GM12878 (cell line): ENCODE measurements around the gene JAG1. TPM values are rescaled to one million over a fixed set of nuclear protein-coding genes. Genes with fewer than 3 reads are reported as not detected.

Source experiments
- ATAC-seq: fragments of 200-7000 bp; cut with Tn5 transposase; 3 replicates; pipeline ENCODE4 v1.9.1; 2020; ENCODE audit warnings: mild to moderate bottlenecking, moderate library complexity
- BruUV-seq: library from RNA; stranded (reverse); fragments of 400-500 nt; replicated peaks from 2 replicates; lab custom pipeline; 2021; lab: Mats Ljungman, UMichigan
- CTCF ChIA-PET: fragments of 300-600 bp; sonication (Branson Sonifier 250); formaldehyde crosslinking; extraction: SDS; loops from one replicate; lab custom pipeline; 2021; ENCODE audit warnings: inconsistent platforms; lab: Yijun Ruan, JAX
- POLR2A ChIA-PET: fragments of 350-600 bp; formaldehyde crosslinking; extraction: SDS; loops from one replicate; lab custom pipeline; 2021; ENCODE audit warnings: inconsistent platforms; lab: Charles Lee
- RAD21 ChIA-PET: fragments of 300-600 bp; sonication (Branson Sonifier 250); formaldehyde crosslinking; loops from one replicate; lab custom pipeline; 2023; ENCODE audit warnings: antibody characterized with exemption; ENCODE audit not compliant: unreplicated experiment; lab: Charles Lee
- SMC1A ChIA-PET: fragments of 300-600 bp; sonication (Branson Sonifier 250); formaldehyde crosslinking; loops from one replicate; lab custom pipeline; 2023; ENCODE audit not compliant: unreplicated experiment, uncharacterized antibody; lab: Charles Lee
- DNase-seq: peaks from one replicate; pipeline ENCODE4 v3.0.0-alpha.2; 2011; ENCODE audit warnings: low read depth, low spot score
- FAIRE-seq: peaks from 3 replicates; lab custom pipeline; 2011; peaks lifted over from hg19 to GRCh38; lab: Jason Lieb, UNC
- H2AFZ ChIP-seq: 2 replicates; pipeline ENCODE4 v1.6.0; 2011; ENCODE audit warnings: low read depth, low read length, control low read depth; ENCODE audit not compliant: control insufficient read depth
- H3K27ac ChIP-seq: 2 replicates; pipeline ENCODE4 v1.5.1; 2011; ENCODE audit warnings: control low read depth; ENCODE audit not compliant: control insufficient read depth, insufficient read depth
- H3K27me3 ChIP-seq, 2 experiments: replicated peaks in 1 of 2; 2 replicates each; pipeline versions ENCODE4 v1.6.0 to v1.6.1; 2011; ENCODE audit warnings: low read length in 1 of 2; ENCODE audit not compliant: control insufficient read depth in 2 of 2, insufficient read depth in 2 of 2
- H3K36me3 ChIP-seq, 2 experiments: 2 replicates each; pipeline ENCODE4 v1.5.1; 2011; ENCODE audit warnings: low read length in 1 of 2; ENCODE audit not compliant: control insufficient read depth in 2 of 2, insufficient read depth in 2 of 2
- H3K4me1 ChIP-seq: 2 replicates; pipeline ENCODE4 v1.6.1; 2011; ENCODE audit warnings: mild to moderate bottlenecking, low read length, moderate library complexity, mixed read lengths; ENCODE audit not compliant: control insufficient read depth, insufficient read depth
- H3K4me2 ChIP-seq: 2 replicates; pipeline ENCODE4 v1.6.0; 2011; ENCODE audit warnings: control low read depth; ENCODE audit not compliant: control insufficient read depth, insufficient read depth
- H3K4me3 ChIP-seq: fragments of 200-600 bp; sonication (generic); 2 replicates; pipeline ENCODE4 v1.5.1; 2016
- H3K79me2 ChIP-seq: 2 replicates; pipeline ENCODE4 v1.6.0; 2011; ENCODE audit warnings: low read length; ENCODE audit not compliant: control insufficient read depth, insufficient read depth
- H3K9ac ChIP-seq: 2 replicates; pipeline ENCODE4 v1.8.0; 2011; ENCODE audit warnings: low read length, control low read depth, mixed read lengths; ENCODE audit not compliant: control insufficient read depth, insufficient read depth
- H3K9me3 ChIP-seq: replicated peaks from 3 replicates; pipeline ENCODE4 v1.5.1; 2011; ENCODE audit warnings: mild to moderate bottlenecking, low read length; ENCODE audit not compliant: control insufficient read depth, insufficient read depth
- H4K20me1 ChIP-seq: 2 replicates; pipeline ENCODE4 v1.6.0; 2011; ENCODE audit not compliant: control insufficient read depth, insufficient read depth
- CTCF ChIP-seq, 3 experiments: IDR thresholded peaks in 2 of 3; conservative IDR thresholded peaks in 1 of 3; 2 replicates each; pipeline ENCODE4 v1.5.1; 2011; ENCODE audit warnings: low read depth in 3 of 3, low read length in 3 of 3, mild to moderate bottlenecking in 3 of 3, control low read depth in 2 of 3, moderate library complexity in 2 of 3, inconsistent platforms in 1 of 3, mixed read lengths in 1 of 3; ENCODE audit not compliant: control insufficient read depth in 2 of 3, insufficient read depth in 1 of 3; ENCODE audit errors: extremely low read depth in 1 of 3
- KDM1A ChIP-seq: fragments of 200-600 bp; sonication (generic); IDR thresholded peaks from 2 replicates; pipeline ENCODE4 v1.6.1; 2016; ENCODE audit warnings: borderline replicate concordance
- MYC ChIP-seq: IDR thresholded peaks from 2 replicates; pipeline ENCODE4 v1.6.1; 2011; ENCODE audit warnings: mild to moderate bottlenecking, low read length, moderate library complexity, inconsistent platforms; ENCODE audit not compliant: insufficient read depth, insufficient replicate concordance, insufficient read length, severe bottlenecking
- PAX5 ChIP-seq: IDR thresholded peaks from 2 replicates; pipeline ENCODE4 v1.6.1; 2011; ENCODE audit warnings: low read depth, low read length, borderline replicate concordance
- PML ChIP-seq: IDR thresholded peaks from 2 replicates; pipeline ENCODE4 v1.6.1; 2012; ENCODE audit warnings: low read length, inconsistent platforms
- SMAD5 ChIP-seq: IDR thresholded peaks from 2 replicates; pipeline ENCODE4 v1.6.1; 2016; ENCODE audit warnings: antibody characterized with exemption, low read depth
- ZNF384 ChIP-seq: IDR thresholded peaks from 2 replicates; pipeline ENCODE4 v1.6.1; 2012; ENCODE audit warnings: low read depth, mild to moderate bottlenecking, low read length, improper control_type of control experiment, borderline replicate concordance
- WGBS: methylation state at CpG from one replicate; pipeline ENCODE4 v1.1.6; 2016; ENCODE audit warnings: low lambda C conversion rate; ENCODE audit not compliant: insufficient replicate concordance, insufficient coverage; ENCODE audit errors: missing lambda C conversion rate; 5-methylcytosine and 5-hydroxymethylcytosine counted together
- in situ Hi-C: fragments of 300-500 bp; cut with MboI; formaldehyde crosslinking; loops from 9 replicates; pipeline ENCODE4 v1.14.3; 2018; ENCODE audit warnings: mixed read lengths
- intact Hi-C: fragments of 100-400 bp; cut with micrococcal nuclease; formaldehyde crosslinking; loops from one replicate; pipeline ENCODE4 v1.14.2; 2022; ENCODE audit not compliant: unreplicated experiment
- polyA plus RNA-seq, 11 experiments: library from polyadenylated mRNA; depleted of rRNA in 4 of 11; unstranded in 6 of 11; stranded (reverse) in 5 of 11; fragments of >200 nt; fragmentation: Nextera tagmentation in 4 of 11; fragmentation: Illumina TruSeq in 1 of 11; extraction: Ambion mirVana in 4 of 11; extraction: Trizol in 1 of 11; gene quantifications; 1 replicate in 1 of 11; 2 replicates in 10 of 11; pipeline versions ENCODE4 v1.2.1 to v1.2.3, GENCODE V29; 2011 to 2016; ENCODE audit warnings: inconsistent platforms in 2 of 11, missing spikeins in 2 of 11, low read depth in 1 of 11
- total RNA-seq, 4 experiments: library from RNA; depleted of rRNA in 3 of 4; stranded (reverse); fragments of >200 nt in 3 of 4; fragmentation: Illumina TruSeq in 1 of 4; extraction: Trizol in 1 of 4; gene quantifications; 2 replicates each; pipeline versions ENCODE4 v1.2.1 to v1.2.3, GENCODE V29; 2013 to 2021

The JAG1 gene
- total and polyA plus RNA-seq, 10 of the 15 experiments (the other 5 are each of a cell fraction or from before 2014, with no cell fraction given), result 0.66 to 6.9 (median 1.8) TPM

GRCh38 chr20:10648651-10649050 is 25.1 kb downstream of the JAG1 start:
- CTCF ChIA-PET, result interaction anchor here (1.2 to 1.4 kb wide), 3 partner anchors 22 to 97 kb away, joined by 3 to 4 read pairs (median 3); no protein-coding TSS in a partner anchor
- no peaks in the 10 kb centered on the region for H4K20me1 ChIP-seq
- H3K4me1 ChIP-seq, result peaks cover 15% of the 10 kb centered on the region
- H3K9me3 ChIP-seq, result no peaks in the 10 kb centered on the region
- in situ Hi-C loops (no loop called here), intact Hi-C loops (loop anchor here (5.0 to 10.0 kb wide), 2 partner anchors 96 to 674 kb away; no protein-coding TSS in a partner anchor)
- POLR2A ChIA-PET, result no interaction called here
- SMC1A ChIA-PET, result interaction anchor here (1.1 to 3.2 kb wide), 3 partner anchors 9 to 70 kb away, joined by 3 to 15 read pairs (median 5); no protein-coding TSS in a partner anchor
- peak; percentile 28 for DNase-seq
- H2AFZ ChIP-seq, result no peak overlapping the region
- TF ChIP-seq KDM1A (no peak), PML (no peak), MYC (no peak), ZNF384 (no peak), CTCF (IDR thresholded peaks at IDR 0.05 in 2 of 3, conservative IDR thresholded peaks at IDR 0.05 in 1 of 3; ENCODE audit: control insufficient read depth in 2 of 3, extremely low read depth in 1 of 3, insufficient read depth in 1 of 3, low read depth in 3 of 3, low read length in 3 of 3) (no peak), SMAD5 (no peak), PAX5 (no peak)
- TF ChIP-seq, all 136 proteins: peak for 0
- BruUV-seq, result no TSS peak
- Histone ChIP-seq H3K27me3 (no peaks in the 10 kb centered on the region), H3K9ac (no peak overlapping the region), H3K27ac (no peak overlapping the region), H3K4me2 (no peak overlapping the region), H3K79me2 (no peaks in the 10 kb centered on the region), H3K36me3 (peaks cover 4 to 10% of the 10 kb centered on the region in 2 experiments; a peak in 3 of 4 replicates), H3K4me3 (no peak overlapping the region)
- ATAC-seq (peak; percentile 18; the same call in 2 of the 3 replicates), FAIRE-seq (no peak)
- RAD21 ChIA-PET, result interaction anchor here (1.9 kb wide), 1 partner anchor 22 kb away, joined by 5 read pairs; no protein-coding TSS in a partner anchor
- 61% methylated on average over 8 of the region's 8 CpGs for WGBS
